ENCODE results near the gene PRKAG3. TPM values are rescaled to one million over a fixed set of nuclear protein-coding genes. Genes with fewer than 3 reads are reported as not detected.

PRKAG3 gene
- total and polyA plus RNA-seq, 4 donors = 0.08 TPM; not detected in 3

- Histone ChIP-seq H3K9me3 (ENCODE audit: control insufficient read depth in 4 of 4, low read length in 3 of 4) (no peaks in the 10 kb centered on the region), H3K4me3 (ENCODE audit: low read depth in 1 of 3, low read length in 3 of 3) (no peak overlapping the region), H3K36me3 (ENCODE audit: control insufficient read depth in 4 of 4, insufficient read depth in 3 of 4, low read depth in 1 of 4, low read length in 3 of 4) (no peaks in the 10 kb centered on the region), H3K4me1 (ENCODE audit: control insufficient read depth in 4 of 4, insufficient read depth in 4 of 4, low read length in 3 of 4) (peaks cover 0 to 20% (median 10%) of the 10 kb centered on the region in 4 donors), H3K27me3 (ENCODE audit: control insufficient read depth in 4 of 4, insufficient read depth in 4 of 4, low read length in 3 of 4) (peaks cover 5 to 25% (median 10%) of the 10 kb centered on the region in 4 donors), H3K9ac (ENCODE audit: low read depth in 1 of 2, low read length in 2 of 2) (no peak overlapping the region), H3K27ac (ENCODE audit: low read depth in 1 of 2, low read length in 2 of 2) (no peak overlapping the region)
- WGBS = 17% methylated on average over 10 of the region's 10 CpGs
- TF ChIP-seq YY1 (IDR thresholded peaks at IDR 0.05) (no peak), JUND (IDR thresholded peaks at IDR 0.05) (no peak), GABPA (IDR thresholded peaks at IDR 0.05 in 1 of 2, conservative IDR thresholded peaks at IDR 0.05 in 1 of 2) (no peak), HNF4A (conservative IDR thresholded peaks at IDR 0.05) (no peak), ZBTB33 (IDR thresholded peaks at IDR 0.05) (no peak), FOXA1 (IDR thresholded peaks at IDR 0.05) (no peak), CTCF (IDR thresholded peaks at IDR 0.05; ENCODE audit: low read depth, low read length, missing input control) (no peak), REST (IDR thresholded peaks at IDR 0.05) (no peak), MAX (IDR thresholded peaks at IDR 0.05) (no peak), HNF4G (IDR thresholded peaks at IDR 0.05) (no peak), RXRA (IDR thresholded peaks at IDR 0.05) (no peak), EGR1 (IDR thresholded peaks at IDR 0.05; ENCODE audit: low read depth in 2 of 2) (no peak), SP1 (IDR thresholded peaks at IDR 0.05) (no peak), ATF3 (IDR thresholded peaks at IDR 0.05) (no peak), FOXA2 (IDR thresholded peaks at IDR 0.05) (no peak)
- no peak for DNase-seq (ENCODE audit: low spot score)
Measured at GRCh38 chr2:218857371-218858137, 26.0 kb upstream of the PRKAG3 start.
